Uterus (tissue), 4 donors: ENCODE measurements around the gene EGFLAM. TPM values are rescaled to one million over a fixed set of nuclear protein-coding genes. Genes with fewer than 3 reads are reported as not detected.

Experiments
- DNase-seq, 2 donors: peaks; one replicate each; pipeline ENCODE4 v3.0.0-alpha.2; 2019 to 2020
- H3K27ac ChIP-seq, 2 donors: fragments of 200-600 bp; sonication (generic); 1 replicate in 1 of 2; 2 replicates in 1 of 2; pipeline ENCODE4 v1.5.1; 2016 to 2018
- H3K27me3 ChIP-seq, 2 donors: fragments of 200-600 bp; sonication (generic); one replicate each; pipeline ENCODE4 v1.5.1; 2018 to 2019; ENCODE audit warnings: control low read depth in 1 of 2
- H3K36me3 ChIP-seq, 2 donors: fragments of 200-600 bp; sonication (generic); one replicate each; pipeline ENCODE4 v1.5.1; 2019; ENCODE audit warnings: control low read depth in 1 of 2
- H3K4me1 ChIP-seq, 2 donors: fragments of 200-600 bp; sonication (generic); one replicate each; pipeline ENCODE4 v1.5.1; 2018 to 2019; ENCODE audit warnings: control low read depth in 1 of 2
- H3K4me3 ChIP-seq, 2 donors: fragments of 200-600 bp; sonication (generic); 1 replicate in 1 of 2; 2 replicates in 1 of 2; pipeline ENCODE4 v1.5.1; 2018 to 2019; ENCODE audit warnings: mild to moderate bottlenecking in 1 of 2
- H3K9me3 ChIP-seq, 2 donors: fragments of 200-600 bp; sonication (generic); one replicate each; pipeline ENCODE4 v1.5.1; 2019; ENCODE audit warnings: control low read depth in 1 of 2
- CTCF ChIP-seq, 4 experiments: fragments of 200-600 bp in 2 of 4; fragments of 450-650 bp in 2 of 4; sonication (generic) in 2 of 4; IDR thresholded peaks; one replicate each; pipeline ENCODE4 v1.5.1; 2016 to 2019; ENCODE audit warnings: antibody characterized with exemption in 4 of 4, mild to moderate bottlenecking in 2 of 4, moderate library complexity in 1 of 4
- POLR2A ChIP-seq, 2 donors: fragments of 450-650 bp; IDR thresholded peaks; one replicate each; pipeline ENCODE4 v1.6.1; 2016; ENCODE audit warnings: antibody characterized with exemption in 2 of 2, mild to moderate bottlenecking in 1 of 2, moderate library complexity in 1 of 2
- intact Hi-C: fragments of 100-400 bp; cut with DNase I; formaldehyde crosslinking; loops from one replicate; pipeline ENCODE4 v1.15.1; 2023; ENCODE audit warnings: low total_unique reads
- total RNA-seq, 4 donors: library from RNA; depleted of rRNA in 3 of 4; stranded (reverse); fragments of >200 nt in 3 of 4; gene quantifications; one replicate each; pipeline versions ENCODE4 v1.1.0 to v1.2.4, GENCODE V29; 2014 to 2023
- donor health status: DM: yes; HTN: yes; CAD: no.

EGFLAM gene
- total RNA-seq, 4 donors from 2014 or later = 0.26 to 16.8 (median 3.6) TPM

- TF ChIP-seq POLR2A (IDR thresholded peaks at IDR 0.05) = no peak
- TF ChIP-seq CTCF (IDR thresholded peaks at IDR 0.05) = no peak
- H3K27ac ChIP-seq = peak overlapping the region in 1 of 2 donors; percentile 1
- intact Hi-C loops = no loop called here
- no peaks in the 10 kb centered on the region for H3K36me3 ChIP-seq
- H3K27me3 ChIP-seq = no peaks in the 10 kb centered on the region
- H3K4me1 ChIP-seq = no peaks in the 10 kb centered on the region
- H3K9me3 ChIP-seq = no peaks in the 10 kb centered on the region
- no peak for DNase-seq
- H3K4me3 ChIP-seq = no peak overlapping the region
Observed at GRCh38 chr5:38369692-38370091, 111.3 kb downstream of the EGFLAM start.

GRCh38 chr5:38370358-38371100 lies 112.2 kb downstream of the EGFLAM start:
- H3K27me3 ChIP-seq = no peaks in the 10 kb centered on the region
- intact Hi-C loops = no loop called here
- TF ChIP-seq CTCF (IDR thresholded peaks at IDR 0.05) = no peak
- TF ChIP-seq POLR2A (IDR thresholded peaks at IDR 0.05) = no peak
- peak overlapping the region; percentile 1 to 33 for H3K27ac ChIP-seq
- H3K9me3 ChIP-seq = no peaks in the 10 kb centered on the region
- no peaks in the 10 kb centered on the region for H3K36me3 ChIP-seq
- no peak overlapping the region for H3K4me3 ChIP-seq
- H3K4me1 ChIP-seq = no peaks in the 10 kb centered on the region
- DNase-seq = no peak

- Histone ChIP-seq H3K4me3 (no peak overlapping the region), H3K4me1 (no peaks in the 10 kb centered on the region), H3K27ac (no peak overlapping the region), H3K36me3 (no peaks in the 10 kb centered on the region), H3K27me3 (no peaks in the 10 kb centered on the region), H3K9me3 (no peaks in the 10 kb centered on the region)
- DNase-seq = no peak
- intact Hi-C loops = no loop called here
- no peak for TF ChIP-seq POLR2A (IDR thresholded peaks at IDR 0.05)
- no peak for TF ChIP-seq CTCF (IDR thresholded peaks at IDR 0.05)
Observed at GRCh38 chr5:38371596-38371995, 113.2 kb downstream of the EGFLAM start.

- H3K9me3 ChIP-seq = no peaks in the 10 kb centered on the region
- no peaks in the 10 kb centered on the region for H3K36me3 ChIP-seq
- H3K27ac ChIP-seq = no peak overlapping the region
- no peaks in the 10 kb centered on the region for H3K4me1 ChIP-seq
- H3K27me3 ChIP-seq = no peaks in the 10 kb centered on the region
- H3K4me3 ChIP-seq = no peak overlapping the region
- intact Hi-C loops = no loop called here
- no peak for DNase-seq
- TF ChIP-seq CTCF (IDR thresholded peaks at IDR 0.05) = no peak
- TF ChIP-seq POLR2A (IDR thresholded peaks at IDR 0.05) = no peak
Observed at GRCh38 chr5:38373743-38374142, 115.4 kb downstream of the EGFLAM start.

- H3K4me3 ChIP-seq = no peak overlapping the region
- no peaks in the 10 kb centered on the region for H3K27me3 ChIP-seq
- H3K4me1 ChIP-seq = no peaks in the 10 kb centered on the region
- intact Hi-C loops = no loop called here
- no peak overlapping the region for H3K27ac ChIP-seq
- no peaks in the 10 kb centered on the region for H3K9me3 ChIP-seq
- no peak for DNase-seq
- no peak for TF ChIP-seq CTCF (IDR thresholded peaks at IDR 0.05)
- no peak for TF ChIP-seq POLR2A (IDR thresholded peaks at IDR 0.05)
- H3K36me3 ChIP-seq = no peaks in the 10 kb centered on the region
Observed at GRCh38 chr5:38375423-38375822, 117.1 kb downstream of the EGFLAM start.
